IPS-NIHi7 (cell line): Measurements from ENCODE around the gene SEPTIN8.

Experiments
- DNase-seq: peaks from one replicate; pipeline ENCODE4 v3.0.0; 2012; ENCODE audit warnings: mixed read lengths; ENCODE audit errors: extremely low spot score

Gene SEPTIN8

GRCh38 chr5:132708645-132709044 lies 68.4 kb downstream of the SEPTIN8 start:
- DNase-seq, result no peak

- DNase-seq, result no peak
Measured at GRCh38 chr5:132704875-132705274, 72.2 kb downstream of the SEPTIN8 start.
